Epithelial cell of proximal tubule (primary cell): ENCODE measurements around the gene AFG1L. TPM values are rescaled to one million over a fixed set of nuclear protein-coding genes. Genes with fewer than 3 reads are reported as not detected.
"Not testable (repeated sequence)": the region's sequence is repeated elsewhere in the genome, so short reads cannot be mapped to it uniquely, and the experiment has no call there.

Experiments
- DNase-seq: peaks from one replicate; pipeline ENCODE4 v3.0.0-alpha.2; 2011; ENCODE audit warnings: low read depth
- H3K4me3 ChIP-seq: 2 replicates; pipeline ENCODE4 v1.5.1; 2011; ENCODE audit warnings: low read depth, mild to moderate bottlenecking, low read length
- CTCF ChIP-seq: conservative IDR thresholded peaks from 2 replicates; pipeline ENCODE4 v1.5.1; 2012; ENCODE audit warnings: low read depth, mild to moderate bottlenecking, low read length
- total RNA-seq: library from RNA; depleted of rRNA; stranded (reverse); fragments of >200 nt; gene quantifications from 2 replicates; pipeline ENCODE4 v1.2.3, GENCODE V29; 2015

Gene AFG1L
- total RNA-seq, 1 donor from 2014 or later, result 1.8 TPM

- no peak overlapping the region for H3K4me3 ChIP-seq
- no peak for TF ChIP-seq CTCF
Observed at GRCh38 chr6:108309844-108310243, 15.0 kb downstream of the AFG1L start.

GRCh38 chr6:108312605-108313004 lies 17.8 kb downstream of the AFG1L start:
- no peak overlapping the region for H3K4me3 ChIP-seq
- DNase-seq, result no peak
- TF ChIP-seq CTCF, result no peak

More at GRCh38 chr6:108309844-108310243, 15.0 kb downstream of the AFG1L start:
- no peak for DNase-seq

GRCh38 chr6:108321253-108321747 lies 26.4 kb downstream of the AFG1L start:
- DNase-seq, result no peak
- no peak for TF ChIP-seq CTCF
- H3K4me3 ChIP-seq, result no peak overlapping the region

- no peak overlapping the region for H3K4me3 ChIP-seq
- no peak for TF ChIP-seq CTCF
- no peak for DNase-seq
Observed at GRCh38 chr6:108322728-108323127, 27.9 kb downstream of the AFG1L start.

- no peak for DNase-seq
- no peak overlapping the region for H3K4me3 ChIP-seq
- no peak for TF ChIP-seq CTCF
Observed at GRCh38 chr6:108323710-108324466, 29.0 kb downstream of the AFG1L start.

GRCh38 chr6:108330221-108330785 lies 35.4 kb downstream of the AFG1L start:
- not testable (repeated sequence) for H3K4me3 ChIP-seq, DNase-seq

GRCh38 chr6:108330806-108331205 lies 36.0 kb downstream of the AFG1L start:
- no peak overlapping the region for H3K4me3 ChIP-seq
- no peak for TF ChIP-seq CTCF
- DNase-seq, result no peak
